GM12891 (cell line): Measurements from ENCODE around the gene IL25.

ENCODE experiments used
- PAX5 ChIP-seq: IDR thresholded peaks from 2 replicates; pipeline ENCODE4 v1.6.1; 2011; ENCODE audit warnings: low read length, moderate library complexity, mild to moderate bottlenecking; ENCODE audit not compliant: insufficient read depth, severe bottlenecking
- POLR2A ChIP-seq: IDR thresholded peaks from 2 replicates; pipeline ENCODE4 v1.6.1; 2011; ENCODE audit warnings: low read depth, low read length, control low read depth
- POLR2AphosphoS5 ChIP-seq: IDR thresholded peaks from 2 replicates; pipeline ENCODE4 v1.6.1; 2011; ENCODE audit warnings: low read depth, low read length, control low read depth
- TAF1 ChIP-seq: IDR thresholded peaks from 2 replicates; pipeline ENCODE4 v1.6.1; 2011; ENCODE audit warnings: low read depth, low read length, control low read depth

GRCh38 chr14:23377573-23378563 is 5.3 kb downstream of the IL25 start:
- TF ChIP-seq POLR2A (no peak), TAF1 (no peak), PAX5 (no peak), POLR2AphosphoS5 (no peak)
